Mesothelial cell of epicardium (in vitro differentiated cells): ENCODE data around the gene VTI1B. TPM values are rescaled to one million over a fixed set of nuclear protein-coding genes. Genes with fewer than 3 reads are reported as not detected.

Experiments used
- DNase-seq, 2 experiments: peaks; one replicate each; pipeline ENCODE4 v3.0.0; 2021; ENCODE audit warnings: low spot score in 2 of 2; ENCODE audit not compliant: unreplicated experiment in 2 of 2
- H3K27ac Mint-ChIP-seq: 2 replicates; pipeline ENCODE4 v1.8.0; 2021; ENCODE audit warnings: mixed read lengths
- H3K27me3 Mint-ChIP-seq: 2 replicates; pipeline ENCODE4 v1.8.0; 2021; ENCODE audit warnings: low read depth, mixed read lengths
- H3K36me3 Mint-ChIP-seq: 2 replicates; pipeline ENCODE4 v1.8.0; 2021; ENCODE audit warnings: mixed read lengths
- H3K4me1 Mint-ChIP-seq: 2 replicates; pipeline ENCODE4 v1.8.0; 2021; ENCODE audit warnings: mixed read lengths
- H3K4me3 Mint-ChIP-seq: 2 replicates; pipeline ENCODE4 v1.8.0; 2021; ENCODE audit warnings: mild to moderate bottlenecking, moderate library complexity, mixed read lengths
- H3K9me3 Mint-ChIP-seq: 2 replicates; pipeline ENCODE4 v1.8.0; 2021; ENCODE audit warnings: mixed read lengths
- CTCF ChIP-seq: fragments of 200-600 bp; sonication (generic); IDR thresholded peaks from one replicate; pipeline ENCODE4 v1.5.0; 2021; ENCODE audit warnings: antibody characterized with exemption; ENCODE audit not compliant: unreplicated experiment
- total RNA-seq: library from RNA; stranded (reverse); gene quantifications from 3 replicates; pipeline ENCODE4 v1.2.1, GENCODE V29; 2021

VTI1B gene
- total RNA-seq, 1 donor from 2014 or later: 75.7 TPM

- Mint-ChIP-seq H3K4me1 (peaks cover 25% of the 10 kb centered on the region), H3K9me3 (no peaks in the 10 kb centered on the region), H3K36me3 (peaks cover 2% of the 10 kb centered on the region), H3K4me3 (no peak overlapping the region), H3K27ac (peak overlapping the region; percentile 76), H3K27me3 (peaks cover 3% of the 10 kb centered on the region)
- no peak for DNase-seq
- TF ChIP-seq CTCF: no peak
Measured at GRCh38 chr14:67623114-67623513, 51.3 kb downstream of the VTI1B start.

- DNase-seq: no peak
- Mint-ChIP-seq H3K4me3 (no peak overlapping the region), H3K27ac (peak overlapping the region; percentile 76), H3K4me1 (peaks cover 25% of the 10 kb centered on the region), H3K27me3 (peaks cover 3% of the 10 kb centered on the region), H3K9me3 (no peaks in the 10 kb centered on the region), H3K36me3 (peaks cover 2% of the 10 kb centered on the region)
- no peak for TF ChIP-seq CTCF
Measured at GRCh38 chr14:67622675-67623074, 51.8 kb downstream of the VTI1B start.

GRCh38 chr14:67620217-67620785 lies 54.1 kb downstream of the VTI1B start:
- Mint-ChIP-seq H3K4me3 (peak overlapping the region; percentile 86), H3K27me3 (peaks cover 3% of the 10 kb centered on the region), H3K9me3 (no peaks in the 10 kb centered on the region), H3K36me3 (peaks cover 2% of the 10 kb centered on the region), H3K27ac (peak overlapping the region; percentile 92), H3K4me1 (peaks cover 25% of the 10 kb centered on the region)
- TF ChIP-seq CTCF: no peak
- no peak for DNase-seq

DNA sequence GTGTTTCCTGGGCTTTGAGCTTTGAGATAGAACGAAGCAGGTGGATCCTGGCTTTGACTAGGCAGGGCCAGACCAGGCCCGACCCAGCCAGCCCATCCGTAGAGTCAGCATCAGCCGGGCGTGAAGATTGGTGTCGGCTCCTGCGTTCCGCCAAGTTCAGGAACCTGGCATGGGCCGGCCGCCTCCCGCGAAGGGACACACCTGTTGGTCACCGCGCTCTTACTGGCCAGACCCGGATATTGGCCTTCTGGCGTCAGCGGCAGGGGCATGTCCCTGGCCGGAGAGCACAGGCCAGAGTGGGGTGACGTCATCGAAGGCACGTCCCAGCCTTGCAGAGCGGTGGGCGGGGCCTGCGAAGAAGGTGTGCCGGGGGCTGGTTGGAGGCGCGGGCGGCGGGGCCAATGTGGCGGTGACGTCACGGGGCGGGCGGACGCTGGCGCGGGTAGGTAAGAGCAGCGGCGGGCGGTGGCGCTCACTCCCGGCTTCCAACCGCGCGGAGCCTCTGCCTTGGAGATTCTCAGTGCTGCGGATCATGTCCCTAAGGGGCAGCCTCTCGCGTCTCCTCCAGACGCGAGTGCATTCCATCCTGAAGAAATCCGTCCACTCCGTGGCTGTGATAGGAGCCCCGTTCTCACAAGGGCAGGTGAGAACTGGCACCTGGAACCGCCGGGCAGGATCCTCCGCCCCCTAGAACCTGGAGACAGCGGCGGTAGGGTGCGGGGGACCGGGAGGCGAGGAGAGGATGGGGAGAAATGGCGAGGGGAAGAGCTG lies 54.8 kb downstream of the VTI1B start, which contains the start of gene ARG2:
Gene ARG2, plus strand, starts transcription at position 475 of the 771 bp plus-strand sequence. Its CDS starts 58 bp downstream, at position 533.
- H3K4me3 Mint-ChIP-seq: peak within 1 kb of the TSS; percentile 86
- peaks cover 3% of the 10 kb centered on the region for H3K27me3 Mint-ChIP-seq
- TF ChIP-seq CTCF: no peak
- H3K4me1 Mint-ChIP-seq: peaks cover 25% of the 10 kb centered on the region
- peak; percentile 96 to 97 for DNase-seq
- H3K27ac Mint-ChIP-seq: peak within 1 kb of the TSS; percentile 92
- H3K36me3 Mint-ChIP-seq: peaks cover 2% of the 10 kb centered on the region
- H3K9me3 Mint-ChIP-seq: no peaks in the 10 kb centered on the region

DNA sequence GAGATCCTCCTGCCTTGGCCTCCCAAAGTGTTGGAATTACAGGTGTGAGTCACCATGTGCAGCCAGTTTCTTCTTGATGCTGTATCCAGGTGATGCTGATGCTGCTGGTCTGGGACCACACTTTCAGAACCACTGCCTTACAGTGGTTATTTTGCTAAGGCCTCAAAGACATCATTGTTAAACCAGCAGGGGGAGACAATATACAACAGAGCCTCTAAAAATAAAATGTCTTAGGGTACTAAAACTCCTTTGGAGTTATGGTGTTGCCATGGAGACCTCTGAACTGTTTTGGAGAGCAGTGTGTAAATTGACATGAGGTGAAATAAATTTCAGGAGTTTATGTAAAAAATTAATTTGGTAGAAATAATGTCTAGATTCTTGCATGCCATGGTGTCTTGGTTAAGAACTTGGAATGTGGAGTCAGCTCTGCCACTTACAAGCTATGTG lies 55.8 kb downstream of the VTI1B start:
- Mint-ChIP-seq H3K9me3 (no peaks in the 10 kb centered on the region), H3K4me1 (peaks cover 25% of the 10 kb centered on the region), H3K36me3 (no peaks in the 10 kb centered on the region), H3K27ac (peak overlapping the region; percentile 92), H3K27me3 (peaks cover 6% of the 10 kb centered on the region), H3K4me3 (peak overlapping the region; percentile 46)
- peak; percentile 64 for TF ChIP-seq CTCF
- no peak for DNase-seq
